Measurements from ENCODE around the gene SNAP25. TPM values are rescaled to one million over a fixed set of nuclear protein-coding genes. Genes with fewer than 3 reads are reported as not detected.

Gene SNAP25
- total RNA-seq, 4 donors from 2014 or later, result 0.47 to 5.5 (median 2.3) TPM

GRCh38 chr20:10313701-10314100 lies 95.1 kb downstream of the SNAP25 start:
- no peak for ATAC-seq
- H3K36me3 ChIP-seq, result no peaks in the 10 kb centered on the region
- H3K9me3 ChIP-seq, result peaks cover 0 to 7% (median 0%) of the 10 kb centered on the region in 3 donors
- H3K4me3 ChIP-seq, result no peak overlapping the region
- H3K27ac ChIP-seq, result no peak overlapping the region
- H3K27me3 ChIP-seq, result no peaks in the 10 kb centered on the region
- 0 to 10% methylated on average over 1 to 3 of the region's 3 CpGs for WGBS, 2 donors (ENCODE audit: low coverage in 1 of 2)
- TF ChIP-seq CTCF (IDR thresholded peaks at IDR 0.05) (no peak), EP300 (IDR thresholded peaks at IDR 0.05) (no peak), POLR2AphosphoS5 (IDR thresholded peaks at IDR 0.05) (no peak), POLR2A (IDR thresholded peaks at IDR 0.05) (no peak)
- H3K4me1 ChIP-seq, result no peaks in the 10 kb centered on the region

GRCh38 chr20:10314198-10314597 lies 95.6 kb downstream of the SNAP25 start:
- H3K9me3 ChIP-seq, result peaks cover 0 to 7% (median 0%) of the 10 kb centered on the region in 3 donors
- H3K36me3 ChIP-seq, result no peaks in the 10 kb centered on the region
- H3K4me3 ChIP-seq, result no peak overlapping the region
- no peaks in the 10 kb centered on the region for H3K27me3 ChIP-seq
- no peaks in the 10 kb centered on the region for H3K4me1 ChIP-seq
- 5 to 15% methylated on average over 2 of the region's 2 CpGs for WGBS, 2 donors (ENCODE audit: low coverage in 1 of 2)
- H3K27ac ChIP-seq, result no peak overlapping the region
- no peak for ATAC-seq
- TF ChIP-seq POLR2A (IDR thresholded peaks at IDR 0.05) (no peak), EP300 (IDR thresholded peaks at IDR 0.05) (no peak), POLR2AphosphoS5 (IDR thresholded peaks at IDR 0.05) (no peak), CTCF (IDR thresholded peaks at IDR 0.05) (no peak)

- H3K4me3 ChIP-seq, result no peak overlapping the region
- no peaks in the 10 kb centered on the region for H3K36me3 ChIP-seq
Measured at GRCh38 chr20:10315138-10315537, 96.5 kb downstream of the SNAP25 start.

GRCh38 chr20:10316582-10316981 lies 98.0 kb downstream of the SNAP25 start:
- whole genome bisulfite sequencing, 2 donors (ENCODE audit: low coverage in 1 of 2), result 64% methylated on average over 2 of the region's 2 CpGs; no CpG with 5 or more reads in 1 of the 2 donors
- no peak overlapping the region for H3K4me3 ChIP-seq
- H3K27ac ChIP-seq, result no peak overlapping the region
- no peak for ATAC-seq
- peaks cover 0 to 7% (median 0%) of the 10 kb centered on the region in 3 donors for H3K9me3 ChIP-seq
- H3K36me3 ChIP-seq, result no peaks in the 10 kb centered on the region
- TF ChIP-seq POLR2A (IDR thresholded peaks at IDR 0.05), result no peak
- TF ChIP-seq CTCF (IDR thresholded peaks at IDR 0.05), result peak in 1 of 4 experiments; percentile 5
- no peaks in the 10 kb centered on the region for H3K27me3 ChIP-seq
- H3K4me1 ChIP-seq, result no peaks in the 10 kb centered on the region

More at GRCh38 chr20:10315138-10315537, 96.5 kb downstream of the SNAP25 start:
- Histone ChIP-seq H3K9me3 (peaks cover 0 to 7% (median 0%) of the 10 kb centered on the region in 3 donors), H3K27ac (no peak overlapping the region), H3K27me3 (no peaks in the 10 kb centered on the region), H3K4me1 (no peaks in the 10 kb centered on the region)
- 48 to 80% methylated on average over 2 to 5 of the region's 5 CpGs for WGBS, 2 donors (ENCODE audit: low coverage in 1 of 2)
- no peak for ATAC-seq
- no peak for TF ChIP-seq EP300 (IDR thresholded peaks at IDR 0.05)
- no peak for TF ChIP-seq POLR2A (IDR thresholded peaks at IDR 0.05)
- TF ChIP-seq CTCF (IDR thresholded peaks at IDR 0.05), result no peak

GRCh38 chr20:10318291-10319024 lies 99.8 kb downstream of the SNAP25 start:
- Histone ChIP-seq H3K9me3 (peaks cover 0 to 11% (median 0%) of the 10 kb centered on the region in 3 donors), H3K36me3 (no peaks in the 10 kb centered on the region), H3K4me3 (no peak overlapping the region), H3K27ac (no peak overlapping the region), H3K4me1 (no peaks in the 10 kb centered on the region), H3K27me3 (no peaks in the 10 kb centered on the region)
- ATAC-seq, result no peak
- 68 to 85% methylated on average over 4 to 5 of the region's 5 CpGs for WGBS, 2 donors (ENCODE audit: low coverage in 1 of 2)
- TF ChIP-seq POLR2AphosphoS5 (IDR thresholded peaks at IDR 0.05), result no peak
- TF ChIP-seq EP300 (IDR thresholded peaks at IDR 0.05), result no peak
- TF ChIP-seq POLR2A (IDR thresholded peaks at IDR 0.05), result no peak
- TF ChIP-seq CTCF (IDR thresholded peaks at IDR 0.05), result no peak
